ENCODE data around the gene RFTN1.
A peak's percentile ranks its signal among the peaks of the same experiment; 100 is the strongest.

Gene RFTN1

GRCh38 chr3:16528581-16528993 is 15.1 kb upstream of the RFTN1 start:
- peak; percentile 50 for DNase-seq

DNA sequence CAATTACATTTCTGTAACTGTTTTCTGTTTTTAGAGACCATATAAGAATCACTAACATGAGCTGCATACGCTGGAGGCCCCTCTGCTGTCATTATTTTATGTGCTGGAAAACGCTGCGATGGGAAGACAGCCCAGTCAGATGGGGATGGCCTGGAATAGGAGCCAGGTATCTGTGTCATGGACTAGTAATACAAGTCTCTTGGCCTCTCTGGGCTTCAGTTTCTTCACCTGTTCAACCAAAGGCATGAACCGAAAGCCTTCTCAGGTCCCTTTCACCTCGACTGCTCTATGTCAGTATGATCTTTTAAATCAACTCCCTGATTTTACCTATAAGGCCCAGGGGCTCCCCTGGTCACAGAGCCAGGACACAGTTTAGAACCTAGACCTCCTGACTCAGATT is 14.6 kb upstream of the RFTN1 start:
- DNase-seq = no peak

DNA sequence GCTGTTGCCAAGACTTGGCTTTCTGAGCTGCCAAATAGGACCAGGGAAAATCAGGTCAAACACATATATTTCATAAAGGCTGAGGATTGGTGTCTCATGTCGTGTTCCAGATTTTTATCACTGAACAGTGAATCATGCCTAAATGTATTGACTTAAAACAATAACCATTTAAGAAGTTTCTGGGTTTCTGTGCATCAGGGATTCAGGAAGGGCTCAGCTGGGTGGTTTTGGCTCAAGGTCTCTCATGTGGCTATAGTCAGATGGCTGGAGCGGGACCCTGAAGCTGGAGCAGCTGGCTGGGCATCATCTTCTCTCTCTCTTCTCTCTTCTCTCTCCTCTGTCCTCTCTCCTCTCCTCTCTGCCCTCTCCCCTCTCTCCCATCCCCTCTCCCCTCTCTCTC is 10.7 kb upstream of the RFTN1 start:
- DNase-seq = no peak

- no peak for DNase-seq
Measured at GRCh38 chr3:16523778-16524177, 10.3 kb upstream of the RFTN1 start.

- no peak for DNase-seq
Measured at GRCh38 chr3:16522834-16523233, 9.3 kb upstream of the RFTN1 start.

GRCh38 chr3:16520970-16521881 is 7.7 kb upstream of the RFTN1 start:
- no peak for DNase-seq

DNA sequence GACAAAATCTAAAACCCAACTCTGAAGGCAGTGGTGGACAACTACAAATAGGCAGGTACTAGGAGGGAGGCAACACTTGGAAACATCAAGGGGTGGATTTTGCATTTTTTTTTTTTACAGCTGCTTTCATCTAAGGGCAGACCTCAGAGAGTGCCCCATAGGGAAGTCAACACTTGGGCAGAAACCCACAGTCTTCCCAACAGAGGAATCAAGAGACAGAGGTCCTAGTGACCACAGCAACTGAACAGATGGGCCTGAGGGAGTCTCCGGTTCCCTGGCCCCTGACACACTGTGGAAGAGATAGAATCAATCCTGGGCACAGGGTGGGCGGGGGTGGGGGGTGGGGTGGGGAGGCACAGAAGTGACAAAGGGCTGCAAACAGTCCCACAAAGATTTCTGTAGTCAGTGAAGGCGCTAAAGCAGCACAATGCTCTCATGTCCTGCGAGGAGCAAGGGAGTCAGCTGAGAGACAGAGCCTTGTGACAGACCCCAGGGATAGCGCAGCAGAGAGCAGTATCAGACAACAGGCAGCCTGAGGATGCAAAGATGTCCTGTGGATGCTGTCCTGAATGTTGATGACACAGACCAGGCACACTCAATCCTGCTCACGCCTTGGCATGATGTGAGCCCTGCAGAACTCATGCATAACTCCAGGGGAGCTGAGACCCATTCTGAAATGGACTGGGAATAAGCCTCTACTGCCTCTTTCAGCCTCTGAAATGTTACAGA is 6.9 kb upstream of the RFTN1 start:
- DNase-seq = no peak

DNA sequence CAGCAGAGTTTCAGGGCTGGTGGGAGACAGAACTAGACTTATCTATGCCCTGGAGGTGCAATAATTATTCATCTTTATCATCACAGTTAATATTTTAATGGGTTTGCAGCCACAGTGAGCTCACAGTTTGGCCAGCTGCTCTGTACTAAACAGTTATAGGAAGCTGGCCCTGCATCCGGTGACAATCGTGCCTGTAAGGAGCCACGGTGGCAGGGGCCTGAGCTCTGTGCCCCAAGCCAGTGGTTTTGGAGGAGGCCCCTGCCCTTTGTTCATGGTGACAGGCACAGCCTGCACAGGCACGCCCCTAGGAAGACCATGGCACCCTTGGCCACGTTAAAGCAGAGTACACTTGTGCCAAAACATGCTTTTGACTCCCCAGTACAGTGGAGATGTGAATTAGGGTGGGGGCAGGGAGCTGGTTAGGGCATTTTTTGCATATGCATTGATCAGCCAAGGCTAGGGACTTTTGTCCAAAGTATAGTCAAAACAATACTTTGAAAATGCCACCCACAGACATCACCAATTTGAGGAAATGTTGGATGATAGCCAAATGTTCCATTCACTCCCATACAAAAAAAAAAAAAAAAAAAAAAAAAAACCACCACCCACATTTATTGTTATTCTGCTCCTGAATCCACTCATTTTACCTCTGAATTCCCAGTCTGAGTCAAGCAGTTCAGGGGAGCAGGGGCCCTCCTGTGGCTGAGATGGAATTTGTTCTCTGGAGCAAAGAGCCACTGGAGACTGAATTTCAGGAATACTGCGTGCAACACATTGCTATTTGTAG is 3.4 kb upstream of the RFTN1 start:
- DNase-seq = peak; percentile 76

DNA sequence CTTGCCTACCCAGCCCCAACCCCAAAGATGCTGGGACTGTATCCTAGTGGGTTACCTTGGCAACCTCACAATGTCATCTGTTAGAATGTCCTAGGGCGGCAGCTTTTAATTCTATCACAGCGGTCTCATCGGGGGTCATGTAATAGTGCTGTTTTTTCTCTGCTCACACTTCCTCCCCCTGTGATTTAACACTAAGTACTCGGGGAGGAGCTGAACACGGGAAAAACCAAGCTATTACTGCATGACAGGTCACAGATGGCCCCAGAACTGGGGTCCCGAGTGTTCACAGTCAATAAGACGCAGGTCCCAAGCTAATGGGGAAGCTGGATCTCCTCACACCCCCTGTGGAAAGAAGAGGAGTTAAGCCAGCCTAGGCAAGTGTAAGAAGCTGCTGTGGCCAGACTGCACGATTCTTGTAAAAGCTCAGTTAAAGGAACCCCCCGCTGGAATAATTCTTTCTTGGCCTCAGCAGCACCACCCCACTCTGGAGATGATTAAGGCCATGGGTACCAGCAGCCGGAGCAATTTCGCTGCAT is 2.5 kb upstream of the RFTN1 start:
- DNase-seq = no peak

GRCh38 chr3:16514755-16515353 is 1.4 kb upstream of the RFTN1 start:
- DNase-seq = no peak

DNA sequence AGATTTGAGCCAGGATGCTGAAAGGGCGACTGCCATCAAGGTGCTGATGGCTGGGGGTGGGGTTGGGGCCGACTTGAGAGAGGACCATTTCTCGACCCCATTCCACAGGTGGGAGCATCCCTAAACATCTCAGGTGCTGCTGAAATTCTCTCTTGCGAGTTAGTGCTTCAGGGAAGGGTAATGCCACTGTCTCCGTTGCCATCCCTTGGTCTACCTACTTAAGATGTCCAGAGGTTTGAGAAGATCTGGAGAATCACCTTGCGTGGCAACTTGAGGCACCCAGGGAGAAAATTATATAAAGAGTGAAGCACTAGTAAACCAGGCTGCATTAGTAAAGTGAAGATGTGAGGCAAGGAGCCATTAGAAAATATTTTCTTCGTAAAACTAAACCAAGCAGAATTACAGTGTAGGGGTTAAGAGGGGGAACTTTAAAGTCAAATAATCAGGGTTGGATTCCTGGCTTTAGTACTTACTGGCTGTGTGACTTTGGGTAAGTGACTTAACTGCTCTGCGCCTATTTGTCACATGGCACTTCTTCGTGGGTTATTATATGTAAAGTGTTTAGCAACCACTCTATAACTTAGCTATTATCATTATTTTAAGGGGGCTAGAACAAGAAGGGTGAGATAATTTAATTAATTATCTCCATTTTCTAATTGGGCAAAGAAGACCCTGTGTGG is 662 bp upstream of the RFTN1 start:
- no peak for DNase-seq

GRCh38 chr3:16512435-16513140 is 911 bp downstream of the RFTN1 start:
- DNase-seq = peak; percentile 13

DNA sequence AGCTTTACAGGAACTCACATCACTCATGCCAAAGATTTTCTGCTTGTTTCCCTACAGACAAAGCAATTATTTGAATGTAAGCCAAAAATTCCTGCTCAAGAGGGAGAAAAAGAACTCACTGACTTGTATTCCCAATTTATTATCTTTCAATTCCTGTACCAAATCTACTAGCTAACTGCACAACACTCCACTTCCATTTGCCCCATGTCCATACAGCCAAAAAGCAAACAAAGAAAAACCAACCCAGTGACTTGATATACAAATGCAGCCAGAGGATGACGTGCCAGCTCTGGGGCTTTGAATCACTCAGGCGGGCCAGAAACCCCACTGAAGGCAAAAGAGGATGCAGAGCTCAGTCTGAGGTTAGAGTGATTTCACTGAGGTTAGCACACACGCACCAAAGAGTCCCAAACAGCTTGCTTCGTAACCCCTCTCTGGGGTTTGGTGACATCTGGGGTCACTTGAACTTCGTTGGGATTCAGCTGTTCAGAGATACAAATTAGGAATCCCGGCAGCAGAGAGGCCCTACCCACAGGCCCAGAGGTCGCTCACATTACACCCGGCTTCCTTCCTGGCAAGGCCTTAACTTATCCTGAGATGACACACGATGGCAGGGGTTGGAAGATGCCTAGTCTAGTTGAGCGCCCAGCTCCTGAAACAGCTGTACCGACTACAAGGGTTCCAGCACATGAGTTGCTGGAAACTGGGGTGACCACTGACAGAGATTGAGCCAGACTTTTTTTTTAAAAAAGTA is 1.6 kb downstream of the RFTN1 start:
- peak; percentile 76 for DNase-seq

- DNase-seq = no peak
Measured at GRCh38 chr3:16510620-16511319, 2.7 kb downstream of the RFTN1 start.

DNA sequence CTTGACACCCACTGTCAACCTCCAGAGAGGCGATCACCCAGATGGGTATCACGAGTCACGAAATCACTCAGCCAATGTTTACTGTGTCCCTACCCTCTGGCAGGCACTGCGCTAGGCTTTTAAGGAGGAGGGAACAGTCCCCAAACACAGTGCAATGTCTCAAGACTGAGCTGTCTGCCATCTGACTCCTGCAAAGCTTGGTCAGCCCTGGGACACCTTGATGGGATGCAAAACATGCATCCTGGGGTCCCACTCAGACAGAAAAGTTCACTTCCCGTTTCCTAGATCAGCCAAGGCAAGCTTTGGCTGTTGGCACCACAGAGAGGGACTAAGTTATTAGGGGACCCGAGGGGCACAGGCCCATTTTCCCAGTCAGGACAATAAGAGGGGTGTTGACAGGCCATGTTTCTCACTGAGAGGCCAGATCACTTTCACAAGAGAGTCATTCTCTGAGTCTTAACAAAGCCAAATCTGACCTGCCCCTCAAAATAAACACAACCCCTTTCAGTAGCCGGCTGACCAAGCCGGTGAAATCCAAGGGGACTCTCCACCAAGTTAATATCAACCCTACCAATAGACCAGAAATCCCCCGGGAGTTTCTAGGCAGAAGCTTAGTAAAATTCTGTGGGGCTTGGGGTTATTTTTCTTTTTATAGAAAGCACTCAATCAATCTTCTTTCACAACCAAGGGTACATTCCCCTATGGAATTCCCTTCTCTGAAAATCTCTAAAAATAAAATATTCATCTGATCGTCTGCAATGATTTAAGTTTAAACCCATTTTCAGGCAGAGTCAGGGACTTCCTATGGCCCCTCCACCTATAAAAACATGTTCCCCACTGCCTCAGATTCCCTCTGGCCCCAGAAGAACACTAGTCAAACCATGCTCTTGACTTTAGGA is 3.5 kb downstream of the RFTN1 start:
- no peak for DNase-seq

GRCh38 chr3:16508591-16508995 is 4.9 kb downstream of the RFTN1 start:
- no peak for DNase-seq

DNA sequence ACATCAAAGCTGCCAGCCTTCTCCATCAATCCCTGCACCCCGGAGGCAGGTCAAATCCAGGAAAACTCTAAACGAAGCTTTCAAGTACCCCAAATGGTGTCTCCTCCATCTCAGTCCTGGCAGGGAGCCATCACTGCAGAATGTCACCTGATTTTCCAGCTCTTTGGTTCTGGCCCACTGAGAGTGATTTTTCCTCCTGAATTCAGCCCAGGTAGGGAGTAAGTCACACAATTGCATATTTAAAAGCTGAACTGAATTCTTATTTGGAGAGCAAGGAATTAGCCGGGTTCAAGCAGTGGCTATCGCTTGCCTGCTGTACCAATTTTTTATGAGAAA is 5.3 kb downstream of the RFTN1 start:
- no peak for DNase-seq

GRCh38 chr3:16507578-16508242 is 5.8 kb downstream of the RFTN1 start:
- no peak for DNase-seq

Data from fibroblast of skin of right quadriceps (primary cell).